K562 (cell line): ENCODE measurements around the gene UTP25. TPM values are rescaled to one million over a fixed set of nuclear protein-coding genes. Genes with fewer than 3 reads are reported as not detected.

ENCODE experiments used
- FOSL1 ChIP-seq: fragments of 200-800 bp; sonication (Bioruptor generic); conservative IDR thresholded peaks from 2 replicates; pipeline ENCODE4 v1.6.1; 2016; ENCODE audit warnings: missing genetic modification characterization, missing compliant biosample characterization
- HDGF ChIP-seq: fragments of 450-650 bp; IDR thresholded peaks from 2 replicates; pipeline ENCODE4 v1.6.1; 2016
- MTA1 ChIP-seq: fragments of 450-650 bp; IDR thresholded peaks from 2 replicates; pipeline ENCODE4 v1.6.1; 2017; ENCODE audit warnings: borderline replicate concordance
- SAFB2 ChIP-seq: fragments of 200-400 bp; formaldehyde crosslinking; IDR thresholded peaks from 2 replicates; pipeline ENCODE4 v1.6.1; 2018; ENCODE audit warnings: borderline replicate concordance, low read length, low read depth, moderate library complexity; ENCODE audit not compliant: severe bottlenecking
- SLC30A9 ChIP-seq: fragments of 250-450 bp; sonication (Bioruptor Pico); IDR thresholded peaks from 2 replicates; pipeline ENCODE4 v1.8.0; 2022; ENCODE audit warnings: mild to moderate bottlenecking, moderate library complexity
- ZNF589 ChIP-seq: fragments of 200-800 bp; sonication (Bioruptor generic); IDR thresholded peaks from 2 replicates; pipeline ENCODE4 v1.6.1; 2016; ENCODE audit warnings: low read depth, missing genetic modification characterization, missing compliant biosample characterization
- polyA plus RNA-seq, 8 experiments: library from polyadenylated mRNA; depleted of rRNA in 4 of 8; stranded (reverse) in 5 of 8; unstranded in 3 of 8; fragments of >200 nt; fragmentation: Nextera tagmentation in 2 of 8; fragmentation: Illumina TruSeq in 1 of 8; extraction: Ambion mirVana in 2 of 8; extraction: Trizol in 1 of 8; gene quantifications; 2 replicates each; pipeline versions ENCODE4 v1.2.1 to v1.2.3, GENCODE V29; 2011 to 2014; ENCODE audit warnings: inconsistent platforms in 1 of 8, missing spikeins in 1 of 8
- total RNA-seq, 7 experiments: library from RNA; depleted of rRNA in 6 of 7; stranded (reverse); fragments of >200 nt in 6 of 7; fragmentation: Illumina TruSeq in 2 of 7; extraction: Trizol in 2 of 7; gene quantifications; 2 replicates each; pipeline versions ENCODE4 v1.2.1 to v1.2.3, GENCODE V29; 2011 to 2021; ENCODE audit warnings: low replicate concordance in 1 of 7
- TF ChIP-seq, protein P1 (sequence below): fragments of 200-800 bp; sonication (Bioruptor generic); IDR thresholded peaks from 2 replicates; pipeline ENCODE4 v1.6.1; 2016; ENCODE audit warnings: missing genetic modification characterization, missing compliant biosample characterization
- TF ChIP-seq, protein P2 (sequence below): fragments of 250-450 bp; sonication (Bioruptor Pico); IDR thresholded peaks from 2 replicates; pipeline ENCODE4 v1.4.0; 2020; ENCODE audit warnings: mild to moderate bottlenecking, moderate library complexity
- TF ChIP-seq, protein P3 (sequence below), 3 experiments: fragments of 200-800 bp in 1 of 3; sonication (Bioruptor generic) in 1 of 3; sonication (generic) in 1 of 3; formaldehyde crosslinking in 1 of 3; IDR thresholded peaks; 2 replicates each; pipeline versions ENCODE4 v1.6.1 to v1.8.0; 2016 to 2022; ENCODE audit warnings: mild to moderate bottlenecking in 2 of 3, missing compliant biosample characterization in 2 of 3, missing genetic modification characterization in 2 of 3, missing genetic modification reagents in 1 of 3
- TF ChIP-seq, protein P4 (sequence below): sonication (generic); formaldehyde crosslinking; IDR thresholded peaks from 2 replicates; pipeline ENCODE4 v1.8.1; 2022; ENCODE audit warnings: missing genetic modification reagents
- TF ChIP-seq, protein P5 (sequence below): fragments of 250-450 bp; sonication (Bioruptor Pico); IDR thresholded peaks from 2 replicates; pipeline ENCODE4 v1.5.0; 2021; ENCODE audit warnings: mild to moderate bottlenecking, borderline replicate concordance

UTP25 gene
- total and polyA plus RNA-seq, 9 of the 15 experiments (the other 6 are each of a cell fraction or from before 2014, with no cell fraction given), result 5.7 to 17.6 (median 12.0) TPM

DNA sequence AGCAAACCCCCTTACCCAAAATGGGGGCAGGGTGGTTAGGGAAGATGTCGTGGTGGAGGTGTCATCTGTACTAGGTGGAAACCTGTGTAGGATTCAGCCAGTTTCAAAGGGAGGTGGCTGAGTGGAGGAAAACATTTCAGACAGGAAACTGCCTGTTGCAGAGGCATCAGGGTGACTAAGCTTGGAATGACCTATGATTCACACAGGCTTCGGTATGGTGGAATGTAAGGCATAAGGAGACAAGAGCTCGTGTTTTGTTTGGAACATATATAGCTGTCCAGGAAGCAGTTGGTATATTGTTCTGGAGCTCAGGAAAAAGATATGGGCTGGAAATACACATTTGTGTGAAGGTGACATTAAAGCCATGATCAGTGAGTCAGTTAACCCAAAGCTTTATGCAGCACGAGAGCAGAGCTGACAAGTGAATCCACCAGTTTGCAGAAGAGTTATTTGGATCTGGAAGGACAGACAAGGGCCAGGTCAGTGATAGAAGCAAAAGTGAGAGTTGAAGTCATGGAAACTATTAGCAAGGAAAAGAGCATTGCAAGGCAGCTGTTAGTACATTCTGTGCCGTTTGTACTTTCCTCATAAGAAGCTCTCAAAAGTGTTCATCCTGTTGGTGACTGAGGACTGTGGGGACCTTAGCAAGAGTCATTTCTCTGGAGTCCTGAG is 12.2 kb downstream of the UTP25 start (continued):
- TF ChIP-seq, protein P1, sequence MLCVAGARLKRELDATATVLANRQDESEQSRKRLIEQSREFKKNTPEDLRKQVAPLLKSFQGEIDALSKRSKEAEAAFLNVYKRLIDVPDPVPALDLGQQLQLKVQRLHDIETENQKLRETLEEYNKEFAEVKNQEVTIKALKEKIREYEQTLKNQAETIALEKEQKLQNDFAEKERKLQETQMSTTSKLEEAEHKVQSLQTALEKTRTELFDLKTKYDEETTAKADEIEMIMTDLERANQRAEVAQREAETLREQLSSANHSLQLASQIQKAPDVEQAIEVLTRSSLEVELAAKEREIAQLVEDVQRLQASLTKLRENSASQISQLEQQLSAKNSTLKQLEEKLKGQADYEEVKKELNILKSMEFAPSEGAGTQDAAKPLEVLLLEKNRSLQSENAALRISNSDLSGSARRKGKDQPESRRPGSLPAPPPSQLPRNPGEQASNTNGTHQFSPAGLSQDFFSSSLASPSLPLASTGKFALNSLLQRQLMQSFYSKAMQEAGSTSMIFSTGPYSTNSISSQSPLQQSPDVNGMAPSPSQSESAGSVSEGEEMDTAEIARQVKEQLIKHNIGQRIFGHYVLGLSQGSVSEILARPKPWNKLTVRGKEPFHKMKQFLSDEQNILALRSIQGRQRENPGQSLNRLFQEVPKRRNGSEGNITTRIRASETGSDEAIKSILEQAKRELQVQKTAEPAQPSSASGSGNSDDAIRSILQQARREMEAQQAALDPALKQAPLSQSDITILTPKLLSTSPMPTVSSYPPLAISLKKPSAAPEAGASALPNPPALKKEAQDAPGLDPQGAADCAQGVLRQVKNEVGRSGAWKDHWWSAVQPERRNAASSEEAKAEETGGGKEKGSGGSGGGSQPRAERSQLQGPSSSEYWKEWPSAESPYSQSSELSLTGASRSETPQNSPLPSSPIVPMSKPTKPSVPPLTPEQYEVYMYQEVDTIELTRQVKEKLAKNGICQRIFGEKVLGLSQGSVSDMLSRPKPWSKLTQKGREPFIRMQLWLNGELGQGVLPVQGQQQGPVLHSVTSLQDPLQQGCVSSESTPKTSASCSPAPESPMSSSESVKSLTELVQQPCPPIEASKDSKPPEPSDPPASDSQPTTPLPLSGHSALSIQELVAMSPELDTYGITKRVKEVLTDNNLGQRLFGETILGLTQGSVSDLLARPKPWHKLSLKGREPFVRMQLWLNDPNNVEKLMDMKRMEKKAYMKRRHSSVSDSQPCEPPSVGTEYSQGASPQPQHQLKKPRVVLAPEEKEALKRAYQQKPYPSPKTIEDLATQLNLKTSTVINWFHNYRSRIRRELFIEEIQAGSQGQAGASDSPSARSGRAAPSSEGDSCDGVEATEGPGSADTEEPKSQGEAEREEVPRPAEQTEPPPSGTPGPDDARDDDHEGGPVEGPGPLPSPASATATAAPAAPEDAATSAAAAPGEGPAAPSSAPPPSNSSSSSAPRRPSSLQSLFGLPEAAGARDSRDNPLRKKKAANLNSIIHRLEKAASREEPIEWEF (CRISPR knock-in tag), result no peak
- no peak for TF ChIP-seq MTA1
- TF ChIP-seq, protein P2, sequence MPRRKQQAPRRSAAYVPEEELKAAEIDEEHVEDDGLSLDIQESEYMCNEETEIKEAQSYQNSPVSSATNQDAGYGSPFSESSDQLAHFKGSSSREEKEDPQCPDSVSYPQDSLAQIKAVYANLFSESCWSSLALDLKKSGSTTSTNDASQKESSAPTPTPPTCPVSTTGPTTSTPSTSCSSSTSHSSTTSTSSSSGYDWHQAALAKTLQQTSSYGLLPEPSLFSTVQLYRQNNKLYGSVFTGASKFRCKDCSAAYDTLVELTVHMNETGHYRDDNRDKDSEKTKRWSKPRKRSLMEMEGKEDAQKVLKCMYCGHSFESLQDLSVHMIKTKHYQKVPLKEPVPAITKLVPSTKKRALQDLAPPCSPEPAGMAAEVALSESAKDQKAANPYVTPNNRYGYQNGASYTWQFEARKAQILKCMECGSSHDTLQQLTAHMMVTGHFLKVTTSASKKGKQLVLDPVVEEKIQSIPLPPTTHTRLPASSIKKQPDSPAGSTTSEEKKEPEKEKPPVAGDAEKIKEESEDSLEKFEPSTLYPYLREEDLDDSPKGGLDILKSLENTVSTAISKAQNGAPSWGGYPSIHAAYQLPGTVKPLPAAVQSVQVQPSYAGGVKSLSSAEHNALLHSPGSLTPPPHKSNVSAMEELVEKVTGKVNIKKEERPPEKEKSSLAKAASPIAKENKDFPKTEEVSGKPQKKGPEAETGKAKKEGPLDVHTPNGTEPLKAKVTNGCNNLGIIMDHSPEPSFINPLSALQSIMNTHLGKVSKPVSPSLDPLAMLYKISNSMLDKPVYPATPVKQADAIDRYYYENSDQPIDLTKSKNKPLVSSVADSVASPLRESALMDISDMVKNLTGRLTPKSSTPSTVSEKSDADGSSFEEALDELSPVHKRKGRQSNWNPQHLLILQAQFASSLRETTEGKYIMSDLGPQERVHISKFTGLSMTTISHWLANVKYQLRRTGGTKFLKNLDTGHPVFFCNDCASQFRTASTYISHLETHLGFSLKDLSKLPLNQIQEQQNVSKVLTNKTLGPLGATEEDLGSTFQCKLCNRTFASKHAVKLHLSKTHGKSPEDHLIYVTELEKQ (CRISPR knock-in tag), result no peak
- TF ChIP-seq FOSL1 (tag), result peak; percentile 92
- no peak for TF ChIP-seq SAFB2
- TF ChIP-seq ZNF589 (CRISPR knock-in tag), result peak; percentile 81; the same call in 1 of the 2 replicates
- TF ChIP-seq, protein P3, sequence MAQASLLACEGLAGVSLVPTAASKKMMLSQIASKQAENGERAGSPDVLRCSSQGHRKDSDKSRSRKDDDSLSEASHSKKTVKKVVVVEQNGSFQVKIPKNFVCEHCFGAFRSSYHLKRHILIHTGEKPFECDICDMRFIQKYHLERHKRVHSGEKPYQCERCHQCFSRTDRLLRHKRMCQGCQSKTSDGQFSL (CRISPR knock-in tag; IDR thresholded peaks at IDR 0.05), result no peak
- TF ChIP-seq, protein P3 (tag; IDR thresholded peaks at IDR 0.05), result no peak
- TF ChIP-seq, protein P4, sequence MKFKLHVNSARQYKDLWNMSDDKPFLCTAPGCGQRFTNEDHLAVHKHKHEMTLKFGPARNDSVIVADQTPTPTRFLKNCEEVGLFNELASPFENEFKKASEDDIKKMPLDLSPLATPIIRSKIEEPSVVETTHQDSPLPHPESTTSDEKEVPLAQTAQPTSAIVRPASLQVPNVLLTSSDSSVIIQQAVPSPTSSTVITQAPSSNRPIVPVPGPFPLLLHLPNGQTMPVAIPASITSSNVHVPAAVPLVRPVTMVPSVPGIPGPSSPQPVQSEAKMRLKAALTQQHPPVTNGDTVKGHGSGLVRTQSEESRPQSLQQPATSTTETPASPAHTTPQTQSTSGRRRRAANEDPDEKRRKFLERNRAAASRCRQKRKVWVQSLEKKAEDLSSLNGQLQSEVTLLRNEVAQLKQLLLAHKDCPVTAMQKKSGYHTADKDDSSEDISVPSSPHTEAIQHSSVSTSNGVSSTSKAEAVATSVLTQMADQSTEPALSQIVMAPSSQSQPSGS, result no peak
- TF ChIP-seq HDGF, result no peak
- TF ChIP-seq SLC30A9 (CRISPR knock-in tag), result no peak
- TF ChIP-seq, protein P5, sequence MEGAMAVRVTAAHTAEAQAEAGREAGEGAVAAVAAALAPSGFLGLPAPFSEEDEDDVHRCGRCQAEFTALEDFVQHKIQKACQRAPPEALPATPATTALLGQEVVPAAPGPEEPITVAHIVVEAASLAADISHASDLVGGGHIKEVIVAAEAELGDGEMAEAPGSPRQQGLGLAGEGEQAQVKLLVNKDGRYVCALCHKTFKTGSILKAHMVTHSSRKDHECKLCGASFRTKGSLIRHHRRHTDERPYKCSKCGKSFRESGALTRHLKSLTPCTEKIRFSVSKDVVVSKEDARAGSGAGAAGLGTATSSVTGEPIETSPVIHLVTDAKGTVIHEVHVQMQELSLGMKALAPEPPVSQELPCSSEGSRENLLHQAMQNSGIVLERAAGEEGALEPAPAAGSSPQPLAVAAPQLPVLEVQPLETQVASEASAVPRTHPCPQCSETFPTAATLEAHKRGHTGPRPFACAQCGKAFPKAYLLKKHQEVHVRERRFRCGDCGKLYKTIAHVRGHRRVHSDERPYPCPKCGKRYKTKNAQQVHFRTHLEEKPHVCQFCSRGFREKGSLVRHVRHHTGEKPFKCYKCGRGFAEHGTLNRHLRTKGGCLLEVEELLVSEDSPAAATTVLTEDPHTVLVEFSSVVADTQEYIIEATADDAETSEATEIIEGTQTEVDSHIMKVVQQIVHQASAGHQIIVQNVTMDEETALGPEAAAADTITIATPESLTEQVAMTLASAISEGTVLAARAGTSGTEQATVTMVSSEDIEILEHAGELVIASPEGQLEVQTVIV (CRISPR knock-in tag), result no peak
